NCI-H69 (cell line): ENCODE measurements around the gene TGM4.
"Not testable (repeated sequence)": the region's sequence is repeated elsewhere in the genome, so short reads cannot be mapped to it uniquely, and the experiment has no call there.

Experiments
- DNase-seq: peaks from one replicate; lab custom pipeline; 2025; lab: John Stamatoyannopoulos, UW

The TGM4 gene

GRCh38 chr3:44915702-44916438 lies 41.5 kb downstream of the TGM4 start:
- DNase-seq = no peak

DNA sequence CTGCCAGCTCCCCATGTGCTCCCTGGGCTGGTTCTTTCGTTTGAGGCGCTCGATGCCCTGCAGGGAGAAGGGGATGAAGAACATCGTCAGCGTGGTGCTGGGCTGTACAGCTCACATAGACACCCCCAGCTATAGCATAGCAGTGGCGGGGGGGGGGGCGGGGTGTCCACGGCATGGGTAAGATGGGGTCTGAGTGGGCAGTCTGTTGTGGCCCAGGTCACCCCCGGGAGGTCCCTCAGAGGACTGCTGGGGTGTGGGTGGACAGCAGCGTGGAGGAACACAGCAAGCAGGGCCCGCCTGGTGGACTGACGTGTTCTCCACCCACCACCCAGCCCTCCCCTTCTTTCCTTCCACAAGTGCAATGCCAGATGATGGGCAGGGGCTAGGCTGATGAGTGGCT lies 43.7 kb downstream of the TGM4 start:
- DNase-seq = no peak

DNA sequence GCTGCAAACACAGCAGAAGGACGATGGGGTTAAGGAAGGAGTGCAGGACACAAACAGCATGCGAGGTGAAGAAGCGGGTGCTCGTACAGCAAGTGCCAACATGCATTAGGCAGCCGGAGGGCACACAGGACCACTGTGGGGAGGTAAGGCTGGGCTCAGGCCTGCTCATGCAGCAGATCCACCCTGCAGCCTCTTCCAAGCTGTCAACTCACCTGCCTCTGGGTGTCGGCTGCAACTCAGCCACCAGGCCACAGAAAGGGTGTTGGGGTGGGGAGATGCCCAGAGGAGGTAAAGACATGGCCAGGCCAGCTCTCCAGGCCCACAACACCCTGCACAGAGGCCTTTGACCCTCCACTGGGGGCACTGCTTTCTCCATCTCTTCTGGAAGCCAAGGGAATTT lies 44.2 kb downstream of the TGM4 start:
- DNase-seq = no peak

DNA sequence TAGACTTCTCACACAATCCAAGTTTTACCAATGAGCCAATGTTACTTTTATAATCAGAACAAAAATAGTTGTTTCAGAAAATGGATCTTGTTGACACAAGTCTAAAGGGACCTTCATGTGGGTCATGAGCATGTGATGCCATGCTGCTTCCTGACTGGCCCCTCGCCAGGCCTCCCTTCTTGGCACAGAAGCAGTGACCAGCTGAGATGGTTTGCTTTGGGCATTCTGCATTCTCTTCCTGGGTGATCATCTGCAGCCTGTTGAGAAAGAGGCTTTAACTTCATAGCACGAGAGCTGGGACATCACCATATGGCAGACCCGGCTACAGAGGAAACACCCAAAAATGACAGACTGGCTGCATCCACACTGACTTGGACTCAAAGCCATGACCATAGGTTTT lies 45.7 kb downstream of the TGM4 start:
- peak; percentile 5 for DNase-seq

DNA sequence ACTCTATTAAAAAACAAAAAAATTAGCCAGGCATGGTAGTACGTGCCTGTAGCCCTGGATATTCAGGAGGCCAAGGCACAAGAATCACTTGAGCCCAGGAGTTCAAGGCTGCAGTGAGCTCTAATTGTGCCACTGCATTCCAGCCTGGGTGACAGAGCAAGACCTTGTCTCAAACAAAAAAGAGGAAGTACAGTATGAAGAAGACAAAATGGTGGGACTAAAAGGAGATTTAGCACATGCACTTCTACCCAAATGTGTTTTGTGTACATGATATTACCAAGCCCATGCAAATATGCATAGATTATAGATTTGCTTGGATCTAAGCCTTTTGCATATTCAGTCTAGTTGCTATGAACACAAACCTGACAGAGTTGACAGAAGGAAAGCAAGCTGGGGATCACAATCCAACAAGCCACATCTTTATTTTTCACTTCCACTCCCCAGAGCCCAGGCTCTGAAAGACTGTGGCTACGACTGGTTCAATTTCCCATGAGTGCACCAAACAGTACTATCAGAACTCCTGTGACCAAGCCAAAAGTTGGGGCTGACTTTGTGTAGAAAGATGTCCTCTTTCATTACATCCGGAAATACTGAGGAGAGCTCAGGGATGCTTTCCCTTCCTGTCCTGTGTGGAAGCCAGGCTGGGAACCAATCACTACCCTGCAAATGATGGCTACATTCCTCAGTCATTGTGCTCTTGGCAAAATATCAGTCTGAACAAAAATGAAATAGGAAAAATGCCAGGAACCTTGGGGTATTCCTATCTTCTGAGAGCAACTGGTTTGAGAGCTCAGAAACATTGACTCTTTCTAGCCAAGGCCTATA lies 49.4 kb downstream of the TGM4 start:
- DNase-seq = no peak

- no peak for DNase-seq
Measured at GRCh38 chr3:44924457-44925084, 50.2 kb downstream of the TGM4 start.

DNA sequence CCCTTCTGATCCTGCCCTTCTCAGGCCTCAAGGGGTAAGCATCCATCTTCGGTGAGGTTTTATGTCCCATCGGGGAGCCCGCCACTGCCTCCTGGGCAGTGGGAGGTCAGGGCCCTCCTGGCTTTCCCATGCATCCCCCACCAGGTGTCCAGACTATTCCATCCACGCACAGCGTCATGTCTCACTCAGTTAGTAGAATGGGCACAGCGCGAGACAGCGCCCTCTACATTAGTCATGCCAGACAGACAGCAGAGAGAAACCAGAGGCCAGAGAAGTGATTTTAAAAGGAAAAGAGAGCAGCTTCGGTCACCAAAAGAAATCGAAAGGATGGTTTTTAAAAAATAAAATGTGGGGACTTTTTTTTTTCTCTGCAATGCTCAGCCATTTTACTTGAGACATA lies 51.8 kb downstream of the TGM4 start:
- DNase-seq = no peak

DNA sequence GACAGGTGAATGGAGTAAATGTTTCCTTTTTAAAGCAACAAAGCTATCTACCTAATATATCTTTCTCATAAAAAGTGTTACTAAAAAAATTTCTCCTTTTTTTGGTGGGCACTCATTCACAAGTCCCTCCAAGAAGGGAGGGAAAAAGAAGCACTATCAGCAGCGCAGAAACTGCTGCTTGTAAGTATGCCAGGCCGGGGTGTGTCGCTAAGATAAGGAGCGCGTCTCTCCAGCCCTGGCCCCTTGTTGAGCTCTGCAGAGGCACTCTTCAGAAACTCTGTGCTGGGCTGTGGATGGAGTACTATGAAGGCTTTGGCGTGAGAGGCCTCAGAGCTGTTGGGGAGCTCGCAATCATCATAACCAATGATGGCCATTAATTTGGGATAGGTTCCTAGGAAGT lies 52.5 kb downstream of the TGM4 start:
- DNase-seq = no peak

DNA sequence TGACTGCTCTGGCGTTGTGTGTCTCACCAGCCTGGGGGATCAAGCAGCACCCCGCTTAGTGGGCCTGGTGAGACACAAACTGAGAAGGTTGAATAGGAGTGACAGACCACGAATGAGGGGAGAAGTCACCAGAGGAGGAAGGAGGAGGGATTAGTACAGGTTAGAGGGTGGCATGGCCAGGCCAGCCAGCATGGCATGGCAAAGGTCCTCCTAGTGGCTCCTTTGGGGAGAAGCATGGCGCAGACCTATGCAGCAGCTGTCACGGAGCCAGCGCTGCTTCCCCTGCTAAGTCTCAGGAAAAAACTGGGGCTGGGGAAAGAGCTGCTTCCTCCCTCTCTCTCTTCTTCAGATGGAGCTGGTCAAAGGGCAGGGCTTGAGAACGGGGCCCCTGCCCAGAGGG lies 53.0 kb downstream of the TGM4 start:
- no peak for DNase-seq

DNA sequence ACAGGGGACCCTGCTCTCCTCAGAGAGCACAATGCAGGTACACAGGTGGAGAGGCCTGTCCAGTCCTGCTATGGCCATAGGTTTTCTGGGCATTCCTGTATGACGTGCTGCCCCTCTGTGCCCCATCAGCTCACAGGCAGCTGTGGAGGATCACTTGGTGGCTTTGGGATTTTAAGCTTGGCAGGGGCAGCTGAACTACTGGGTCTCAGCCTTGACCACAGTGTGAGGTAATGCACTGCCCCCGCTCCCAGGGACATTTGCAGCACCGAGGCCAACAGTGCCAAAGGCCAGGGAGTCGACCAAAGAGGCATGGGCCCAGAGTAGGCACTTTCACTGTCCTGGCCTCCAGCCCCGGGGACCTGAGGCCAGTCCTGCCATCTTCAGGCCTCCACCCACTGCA lies 55.4 kb downstream of the TGM4 start:
- DNase-seq = no peak

DNA sequence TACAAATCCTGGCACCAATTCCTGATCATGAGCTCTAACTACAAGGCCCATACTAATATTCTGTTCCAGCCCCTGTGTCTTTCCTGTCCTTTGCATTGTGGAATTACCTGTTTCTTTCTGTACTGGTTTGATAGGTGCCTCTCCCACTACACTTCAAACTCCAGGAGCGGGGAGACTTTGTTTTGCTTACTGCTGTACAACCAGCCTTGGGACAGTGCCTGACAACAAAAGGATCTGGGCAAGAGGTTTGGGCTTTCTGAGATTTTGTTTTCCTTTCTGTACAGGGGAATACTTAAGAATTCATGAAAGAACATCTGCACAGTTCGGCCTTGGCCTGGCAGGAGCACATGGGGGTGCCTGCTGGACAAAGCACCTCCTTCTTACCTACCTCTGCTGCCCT lies 56.5 kb downstream of the TGM4 start:
- no peak for DNase-seq

DNA sequence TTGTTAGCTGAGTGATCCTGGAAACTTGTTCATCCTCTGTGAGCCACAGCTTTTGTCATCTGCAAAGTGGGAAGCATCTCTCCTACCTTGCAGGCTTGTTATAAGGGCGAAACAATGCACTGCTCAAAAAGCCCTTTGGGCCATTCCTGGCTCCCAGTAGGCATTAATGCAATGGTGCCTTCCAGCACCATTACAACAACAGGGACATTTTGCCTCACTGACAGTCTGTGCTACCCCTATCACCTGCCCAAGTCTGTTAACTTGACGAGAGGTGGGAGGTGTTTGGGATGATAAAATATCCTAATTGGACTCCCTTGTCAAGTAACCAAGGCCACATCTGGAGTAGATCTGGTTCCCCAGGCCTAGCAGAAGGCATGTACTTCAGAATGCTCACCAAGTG lies 57.4 kb downstream of the TGM4 start:
- no peak for DNase-seq

DNA sequence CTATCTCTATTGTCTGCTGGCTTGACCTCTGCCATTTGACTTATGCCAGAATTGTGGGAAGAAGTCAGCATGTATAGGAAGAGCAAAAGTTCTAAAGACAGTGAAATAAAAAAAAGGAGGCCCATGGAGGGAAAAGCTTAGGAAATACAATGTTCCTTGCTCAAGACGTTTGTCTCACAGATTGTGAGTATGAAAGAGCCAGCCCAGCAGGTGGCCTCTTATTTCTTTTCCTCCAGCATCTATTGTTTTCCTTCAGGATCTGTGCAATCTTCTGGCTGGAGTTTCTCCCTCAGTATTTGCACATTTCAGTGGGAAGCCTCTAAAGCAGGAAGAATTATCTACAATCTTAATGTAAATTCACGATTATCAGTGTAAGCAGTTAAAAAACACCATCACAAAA lies 57.9 kb downstream of the TGM4 start:
- DNase-seq = no peak

DNA sequence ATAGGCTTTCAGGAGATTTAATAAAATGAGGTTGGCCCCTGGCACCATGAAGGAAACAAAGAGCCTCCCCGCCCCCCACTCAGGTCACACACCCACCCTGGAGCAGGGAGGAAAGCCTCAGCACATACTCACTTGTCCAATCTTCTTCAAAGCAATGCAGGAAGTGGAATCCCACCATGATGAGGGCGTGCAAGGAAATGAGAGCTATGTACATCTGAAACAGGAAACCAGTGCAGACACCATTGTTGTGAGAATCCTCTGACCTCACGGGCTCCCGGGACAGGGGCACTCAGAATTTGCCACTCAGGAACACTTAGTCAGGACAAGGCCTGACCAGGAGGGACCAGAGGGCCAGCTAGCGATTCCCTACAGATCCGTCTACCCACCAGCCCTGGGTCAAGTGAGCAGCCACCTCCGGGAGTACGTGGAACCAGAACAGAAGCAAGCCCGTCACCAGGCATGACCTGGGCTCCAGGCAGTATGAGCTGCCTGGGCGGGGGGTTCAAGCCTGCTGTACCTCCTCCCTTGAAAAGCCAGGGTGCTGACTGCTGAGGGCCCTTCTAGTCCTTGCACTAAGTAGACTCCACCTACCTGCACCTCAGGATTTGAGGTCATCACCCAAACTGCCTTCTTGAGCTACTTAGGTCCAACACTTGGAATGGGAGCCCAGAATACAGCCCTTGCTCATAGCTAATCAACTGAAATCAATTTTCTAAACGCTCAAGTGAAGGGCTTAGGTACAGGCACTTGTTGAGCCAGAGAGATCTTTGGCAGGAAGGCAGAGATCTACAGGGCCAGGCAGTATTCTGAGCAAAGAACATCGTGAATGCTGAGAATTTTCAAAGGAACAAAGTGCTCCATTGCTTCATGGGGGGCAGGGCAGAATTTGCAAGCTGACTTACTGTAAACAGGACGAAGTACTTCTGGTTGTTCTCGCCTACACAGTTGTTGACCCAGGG lies 58.9 kb downstream of the TGM4 start:
- no peak for DNase-seq

DNA sequence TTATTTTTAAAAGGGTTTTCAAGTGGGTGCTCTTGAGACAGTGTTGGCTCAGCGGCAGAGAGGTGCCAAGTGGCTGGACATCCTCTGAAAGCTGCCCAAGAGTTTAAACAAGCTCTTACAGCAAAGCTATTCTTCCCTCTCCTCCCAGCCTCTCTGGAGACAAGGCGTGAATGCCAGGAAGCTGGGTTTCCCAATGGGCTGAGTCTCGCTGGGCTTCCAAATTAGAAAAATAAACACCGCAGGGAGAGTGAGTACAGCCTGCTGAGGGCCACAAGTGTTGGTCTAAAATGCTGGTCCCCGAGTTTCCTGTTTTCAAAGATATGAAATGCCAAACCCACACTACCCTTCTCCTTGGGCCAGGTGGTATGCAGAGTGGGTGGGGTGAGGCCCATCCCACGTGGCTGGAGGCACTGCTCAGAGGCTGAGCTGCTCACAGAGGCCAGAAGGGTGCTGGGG lies 65.2 kb downstream of the TGM4 start:
- DNase-seq = no peak

DNA sequence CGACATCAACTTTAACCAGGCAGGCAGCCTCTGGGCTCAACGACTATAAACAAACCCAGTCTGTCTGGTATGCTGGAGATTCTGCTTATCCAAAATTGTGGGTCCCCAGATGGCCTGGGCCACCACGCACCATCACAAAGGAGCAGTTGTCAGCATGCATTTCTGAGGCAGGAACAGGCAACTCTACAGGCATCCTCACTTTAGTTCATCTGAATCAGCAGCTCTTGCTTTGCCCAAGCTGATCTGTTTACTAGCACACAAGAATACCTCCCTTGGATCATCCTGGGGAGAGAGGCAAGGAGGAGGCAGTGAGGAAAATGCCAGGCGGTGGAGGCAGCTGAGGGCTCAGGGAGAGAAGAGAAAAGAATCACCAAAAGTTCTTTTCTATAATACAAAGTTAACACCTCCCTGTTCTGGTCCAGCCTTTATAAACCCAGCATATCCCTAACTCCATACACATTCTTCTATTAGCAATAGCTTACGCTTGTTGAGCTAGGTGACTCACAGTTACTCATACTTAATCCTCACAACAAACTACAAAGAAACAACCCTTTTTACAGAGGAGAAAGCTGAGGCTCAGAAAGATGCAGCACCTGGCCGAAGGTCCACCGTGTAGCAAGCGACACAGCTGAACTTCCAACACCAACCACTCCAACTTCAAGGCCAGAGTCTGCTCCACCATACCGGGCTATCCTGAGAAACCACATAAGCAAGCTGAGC lies 68.0 kb downstream of the TGM4 start:
- no peak for DNase-seq

GRCh38 chr3:44948239-44948638 lies 73.8 kb downstream of the TGM4 start:
- DNase-seq = no peak

DNA sequence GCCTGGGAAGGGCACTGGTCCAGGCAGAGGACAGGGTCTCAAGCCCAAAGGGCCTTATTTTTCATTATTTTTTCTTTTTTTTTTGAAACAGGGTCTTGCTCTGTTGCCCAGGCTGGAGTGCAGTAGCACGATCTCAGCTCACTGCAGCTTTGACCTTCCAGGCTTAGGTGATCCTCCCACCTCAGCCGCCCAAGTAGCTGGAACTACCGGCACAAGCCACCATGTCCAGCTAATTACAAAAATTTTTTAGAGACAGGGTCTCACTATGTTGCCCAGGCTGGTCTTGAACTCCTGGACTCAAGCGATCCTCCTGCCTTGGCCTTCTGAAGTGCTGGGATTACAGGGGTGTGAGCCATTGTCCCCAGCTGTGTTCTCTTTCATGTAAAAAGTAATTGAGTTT lies 75.4 kb downstream of the TGM4 start:
- DNase-seq = not testable (repeated sequence)

DNA sequence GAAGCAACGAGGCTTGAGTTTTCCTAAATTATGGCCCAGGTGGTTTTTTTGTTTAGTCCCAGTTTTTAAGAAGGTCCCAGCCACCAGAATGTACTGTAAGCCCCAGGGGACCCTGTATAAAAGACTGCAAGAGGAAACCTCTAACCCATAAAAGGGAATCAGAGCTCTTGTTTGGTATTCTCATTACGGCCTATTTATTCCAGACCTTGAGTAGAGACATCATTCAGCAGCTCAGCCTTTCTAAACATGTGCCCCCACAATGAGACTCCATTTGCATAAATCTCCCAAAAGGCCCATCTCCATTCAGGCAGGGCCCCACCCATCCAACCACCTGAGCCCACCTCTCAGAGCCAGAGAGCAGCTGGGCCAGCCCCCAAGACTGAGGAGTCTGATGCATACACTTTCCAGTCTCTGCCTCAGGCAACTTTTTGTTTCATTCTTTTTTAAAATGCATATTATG lies 75.9 kb downstream of the TGM4 start:
- DNase-seq = peak; percentile 76

GRCh38 chr3:44952689-44953088 lies 78.3 kb downstream of the TGM4 start:
- peak; percentile 90 for DNase-seq

- no peak for DNase-seq
Measured at GRCh38 chr3:44954304-44954703, 79.9 kb downstream of the TGM4 start.
